Activated T-cell treated with anti-CD3 and anti-CD28 coated beads for 24 hours (primary cell): Measurements from ENCODE around the gene ZNRF3.
"Not testable (repeated sequence)": the region's sequence is repeated elsewhere in the genome, so short reads cannot be mapped to it uniquely, and the experiment has no call there.

Source experiments
- DNase-seq: peaks from one replicate; pipeline ENCODE4 v3.0.0-alpha.2; 2020; ENCODE audit warnings: low read depth

Gene ZNRF3

GRCh38 chr22:28933321-28933720 is 49.9 kb downstream of the ZNRF3 start:
- no peak for DNase-seq

- no peak for DNase-seq
These were observed 50.7 kb downstream of the ZNRF3 start for GRCh38 chr22:28934026-28934425.

DNA sequence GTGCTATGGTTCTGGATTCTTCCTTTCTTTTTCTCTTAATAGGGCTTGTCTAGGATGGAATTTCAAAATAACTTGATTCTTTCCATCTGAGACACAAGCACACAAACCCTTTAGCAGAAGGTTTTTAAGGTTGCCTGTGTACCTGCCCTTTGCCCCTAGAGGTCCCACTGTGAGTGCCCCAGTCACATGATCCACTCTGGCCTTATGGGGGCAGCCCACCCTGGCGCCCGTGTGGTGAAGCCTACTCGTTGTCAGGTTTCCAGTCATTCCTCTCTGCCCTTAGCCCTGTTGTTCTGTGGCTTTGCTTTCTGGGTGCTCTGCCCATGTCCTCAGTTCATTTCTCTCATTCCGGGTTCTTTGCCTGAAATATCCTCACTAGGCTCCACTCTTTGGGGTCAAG is 51.8 kb downstream of the ZNRF3 start:
- DNase-seq, result no peak

- no peak for DNase-seq
These were observed 52.3 kb downstream of the ZNRF3 start for GRCh38 chr22:28935713-28936112.

DNA sequence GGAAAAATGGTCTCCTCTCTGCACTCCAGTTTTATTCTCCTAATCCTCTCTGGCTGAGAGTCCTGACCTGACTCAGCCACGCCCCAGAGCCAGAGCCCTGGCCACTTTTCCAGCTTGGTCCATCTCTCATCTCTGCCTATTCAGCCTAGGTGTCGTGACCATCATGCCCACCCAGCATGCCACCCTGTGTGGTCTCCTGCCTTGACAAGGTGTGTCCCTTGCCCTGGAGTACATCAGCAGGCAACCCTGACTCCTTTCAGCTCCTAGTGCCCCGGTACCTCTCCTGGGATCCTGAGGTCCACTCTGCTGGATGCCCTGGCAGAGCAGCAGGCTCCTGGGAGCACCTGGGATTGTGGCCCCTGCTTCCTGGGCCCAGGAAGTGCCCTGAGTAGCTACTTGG is 52.8 kb downstream of the ZNRF3 start:
- no peak for DNase-seq

DNA sequence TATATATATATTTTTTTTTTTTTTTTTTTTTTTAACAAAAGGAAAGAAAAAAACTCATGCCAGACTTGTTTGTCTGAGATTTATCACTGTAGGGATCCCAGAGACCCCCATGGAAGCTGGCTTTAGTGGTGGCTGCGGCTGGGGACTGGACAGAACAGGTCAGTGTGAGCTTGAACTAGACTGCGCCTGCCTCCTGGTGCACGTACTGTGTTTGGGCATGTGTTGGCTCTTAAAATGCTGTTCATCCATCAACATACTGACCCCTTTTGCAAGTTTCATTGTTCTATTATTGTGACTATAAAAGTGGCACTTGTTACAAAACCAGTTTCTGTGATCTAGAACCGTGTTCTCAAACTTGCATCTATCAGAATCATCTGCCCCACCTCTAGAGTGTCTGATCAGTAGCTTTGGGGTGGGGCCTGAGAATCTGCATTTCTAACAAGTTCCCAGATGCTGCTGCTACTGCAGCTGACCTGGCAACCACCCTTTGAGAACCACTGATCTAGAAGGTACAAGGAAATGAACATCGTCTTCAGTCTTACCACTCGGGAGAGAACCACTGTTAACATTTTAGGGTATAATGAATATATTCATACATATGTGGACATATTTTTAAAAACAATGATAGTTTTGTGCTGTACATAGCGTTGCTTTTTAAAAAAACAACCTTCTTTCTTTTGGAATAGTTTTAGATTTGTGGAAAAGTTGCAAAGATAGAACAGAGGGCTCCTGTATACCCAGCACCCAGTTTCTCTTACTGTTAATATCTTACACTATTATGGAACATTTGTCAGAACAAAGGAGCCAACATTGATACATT is 54.0 kb downstream of the ZNRF3 start:
- DNase-seq, result no peak

- no peak for DNase-seq
These were observed 55.0 kb downstream of the ZNRF3 start for GRCh38 chr22:28938286-28938833.

GRCh38 chr22:28939394-28939793 is 56.0 kb downstream of the ZNRF3 start:
- no peak for DNase-seq

DNA sequence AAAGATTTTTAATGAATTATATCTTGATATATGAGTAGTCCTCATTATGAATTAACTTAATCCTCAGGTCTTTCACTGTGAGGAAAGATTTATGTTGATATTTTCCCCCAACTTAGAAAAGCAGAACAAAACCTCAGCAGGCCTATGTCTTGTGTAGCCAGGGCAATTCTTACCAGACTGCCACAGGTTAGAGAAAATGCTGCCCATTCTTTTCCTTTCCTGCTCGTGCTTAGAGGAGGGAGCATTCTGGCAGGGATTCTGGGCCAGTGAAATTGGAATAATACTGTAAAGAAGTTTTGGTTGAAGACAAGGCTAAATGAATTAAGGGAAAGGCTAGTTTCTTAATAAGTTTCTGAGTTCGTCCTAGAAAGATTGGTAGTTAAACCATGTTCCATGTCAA is 56.6 kb downstream of the ZNRF3 start:
- DNase-seq, result no peak

- no peak for DNase-seq
These were observed 57.1 kb downstream of the ZNRF3 start for GRCh38 chr22:28940441-28940840.

GRCh38 chr22:28942333-28942732 is 59.0 kb downstream of the ZNRF3 start:
- DNase-seq, result no peak

GRCh38 chr22:28942801-28943500 is 59.6 kb downstream of the ZNRF3 start:
- DNase-seq, result no peak

GRCh38 chr22:28943501-28943879 is 60.1 kb downstream of the ZNRF3 start:
- no peak for DNase-seq

- no peak for DNase-seq
These were observed 63.8 kb downstream of the ZNRF3 start for GRCh38 chr22:28947125-28947524.

DNA sequence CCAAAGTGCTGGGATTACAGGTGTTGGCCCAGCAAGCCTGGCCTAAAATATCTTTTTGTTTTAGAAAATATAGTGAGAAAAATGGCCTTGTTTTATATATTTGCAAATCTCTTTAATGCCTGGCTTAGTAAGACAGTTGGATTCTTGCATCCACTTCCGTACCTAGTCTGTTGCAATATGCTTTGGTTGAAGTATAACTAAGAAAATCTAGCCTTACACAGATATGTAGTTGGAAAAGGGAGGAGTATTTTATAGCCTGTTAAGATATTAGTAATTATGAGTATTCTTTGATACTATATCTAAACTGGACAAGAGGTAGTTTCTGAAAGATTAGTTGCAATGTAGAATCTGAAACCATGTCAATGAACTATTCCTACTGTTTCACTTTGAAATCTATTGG is 65.1 kb downstream of the ZNRF3 start:
- no peak for DNase-seq

- not testable (repeated sequence) for DNase-seq
These were observed 65.6 kb downstream of the ZNRF3 start for GRCh38 chr22:28948860-28949551.

DNA sequence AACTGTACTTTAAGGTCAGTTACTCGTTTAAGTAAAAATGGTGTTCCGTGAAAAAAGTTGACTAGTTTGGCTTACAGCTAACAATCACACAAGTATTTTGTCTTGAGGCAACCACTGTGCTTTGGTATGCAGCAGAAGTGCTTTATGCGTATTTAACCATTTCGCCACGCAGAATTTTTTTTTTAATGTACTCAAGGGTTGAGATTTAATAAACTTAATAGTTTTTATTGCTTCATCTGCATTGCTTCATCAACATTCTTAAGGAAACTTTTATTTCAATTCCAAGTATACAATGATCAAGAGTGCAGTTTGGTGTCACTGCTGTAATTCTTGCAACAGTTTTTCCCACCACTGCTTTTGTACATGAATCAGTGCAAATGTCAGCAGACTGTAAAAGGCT is 66.4 kb downstream of the ZNRF3 start:
- no peak for DNase-seq

DNA sequence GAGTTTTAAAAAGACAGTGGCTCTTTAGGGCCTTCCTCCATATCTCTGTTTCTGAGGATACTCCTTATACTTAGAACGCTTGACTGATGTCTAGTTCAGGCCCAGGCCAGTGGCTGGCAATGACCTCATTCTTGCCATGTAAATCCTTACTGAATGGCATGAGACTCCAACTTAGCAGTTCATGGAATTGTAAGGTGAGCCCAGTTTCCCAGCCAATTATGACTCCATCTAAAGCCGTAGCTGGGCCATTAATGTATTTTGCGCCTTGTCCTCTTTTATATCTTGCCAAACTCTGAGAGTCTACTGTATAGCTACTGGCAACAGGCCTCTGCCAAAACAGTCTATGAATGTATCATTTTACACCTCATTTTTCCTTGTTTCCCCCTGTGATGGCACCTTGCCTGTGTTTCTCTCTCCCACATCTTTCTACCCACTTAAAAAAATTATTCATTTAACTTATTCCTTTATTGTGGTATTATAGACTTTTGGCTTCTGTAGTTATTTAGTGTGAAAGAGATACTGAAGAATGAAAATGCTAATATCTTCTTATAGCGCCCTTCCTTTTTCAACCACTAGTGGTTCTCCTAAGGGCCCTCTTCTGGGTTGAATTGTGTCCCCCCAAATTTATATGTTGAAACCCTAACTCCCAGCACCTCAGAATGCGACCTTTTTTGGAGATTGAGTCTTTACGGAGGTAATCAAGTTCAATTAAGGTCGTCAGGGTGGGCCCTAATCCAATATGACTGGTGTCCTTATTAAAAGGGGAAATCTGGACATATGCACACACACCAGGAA is 67.4 kb downstream of the ZNRF3 start:
- no peak for DNase-seq

- DNase-seq, result no peak
These were observed 68.2 kb downstream of the ZNRF3 start for GRCh38 chr22:28951530-28951929.

DNA sequence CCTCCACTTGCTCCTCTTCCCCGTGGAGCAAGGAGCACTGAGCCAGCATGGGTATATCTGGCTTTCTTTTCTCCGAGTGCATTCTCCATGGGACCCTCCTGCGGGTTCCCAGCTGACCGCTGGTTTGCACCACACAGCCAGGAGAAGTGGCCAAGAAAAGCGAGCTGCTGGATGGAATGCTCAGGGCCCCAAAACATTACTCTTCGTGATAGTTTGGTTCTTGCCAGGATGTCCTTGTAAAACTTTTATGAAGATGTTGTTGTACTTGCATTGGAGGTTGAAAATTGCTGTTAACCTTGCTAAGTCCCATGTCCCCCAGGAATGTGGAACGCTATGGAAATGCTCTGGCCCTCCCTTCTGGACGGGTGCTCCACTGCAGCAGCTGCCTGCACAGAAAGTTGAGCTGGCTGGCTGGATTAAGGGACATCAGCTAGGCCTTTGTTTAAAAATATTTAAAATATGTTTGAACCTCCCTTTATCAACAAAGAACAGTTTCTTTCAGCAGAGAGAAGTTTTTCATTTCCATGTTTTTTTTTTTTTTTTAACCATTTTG is 68.7 kb downstream of the ZNRF3 start:
- no peak for DNase-seq

DNA sequence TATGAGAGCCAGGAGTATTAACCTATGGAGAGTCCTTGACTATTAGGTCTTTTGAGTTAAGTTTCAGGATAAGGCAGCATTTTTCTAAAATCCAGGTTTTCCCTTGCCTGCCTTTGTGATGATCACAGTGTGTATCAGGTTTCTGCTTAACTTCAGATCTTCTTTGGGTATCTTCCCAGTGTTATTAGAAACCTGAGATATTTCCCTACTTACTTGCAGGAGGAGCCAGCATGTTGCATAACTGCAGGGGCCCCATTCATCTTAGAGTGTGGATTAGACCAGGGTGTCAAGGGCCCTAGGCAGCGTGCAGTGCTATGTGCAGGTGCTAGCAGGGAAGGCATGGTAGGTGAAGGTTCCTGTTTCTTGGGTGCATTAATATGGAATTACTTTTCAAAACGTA is 69.5 kb downstream of the ZNRF3 start:
- DNase-seq, result no peak

GRCh38 chr22:28953403-28953802 is 70.0 kb downstream of the ZNRF3 start:
- DNase-seq, result no peak
